ENCODE measurements around the gene KRTAP10-1. TPM values are rescaled to one million over a fixed set of nuclear protein-coding genes. Genes with fewer than 3 reads are reported as not detected.

KRTAP10-1 gene
- total and polyA plus RNA-seq, 2 donors from 2014 or later = not detected

DNA sequence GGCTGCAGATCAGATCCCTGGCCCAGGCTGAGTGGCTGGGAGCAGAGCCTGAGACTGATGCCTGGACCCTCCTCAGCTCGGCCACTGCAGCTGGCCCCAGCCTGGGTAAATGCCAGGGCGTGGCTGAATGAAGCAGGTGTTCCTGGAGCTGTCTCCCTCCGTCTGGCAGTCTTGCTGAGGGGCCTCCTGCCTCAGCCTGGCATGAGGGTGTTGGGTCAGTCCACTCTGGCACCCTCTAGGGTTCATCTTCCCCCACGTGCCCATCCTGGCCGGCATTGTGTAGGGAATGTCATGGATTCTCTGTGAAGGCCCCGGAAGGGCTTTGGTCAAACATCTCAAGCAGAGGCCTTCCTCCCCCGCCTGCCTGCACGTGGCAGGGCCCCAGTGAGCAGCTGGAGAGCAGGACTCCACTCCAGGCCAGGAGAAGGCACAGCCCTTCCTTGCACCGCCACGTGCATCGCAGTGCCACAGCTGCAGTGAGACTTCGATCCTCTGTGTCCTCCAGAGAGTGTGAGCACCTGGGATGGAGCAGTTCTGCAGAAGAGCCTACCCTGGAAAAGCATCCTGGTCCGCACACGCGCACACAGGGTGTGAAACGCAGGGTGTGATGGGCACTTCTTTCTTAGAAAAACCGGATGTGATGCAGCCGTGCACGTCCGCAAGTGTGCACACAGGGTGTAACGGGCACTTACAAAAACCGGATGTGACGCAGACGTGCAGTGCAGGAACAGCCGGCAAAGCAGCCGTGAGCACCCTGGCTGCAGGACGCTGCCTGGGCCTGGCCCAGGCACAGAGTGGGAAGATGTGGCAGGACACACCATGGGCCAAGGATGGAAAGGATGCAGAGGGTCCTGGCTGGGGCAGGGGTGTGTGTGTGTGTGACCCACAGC is 28.9 kb upstream of the KRTAP10-1 start:
- no peaks in the 10 kb centered on the region for H3K36me3 ChIP-seq (ENCODE audit: control insufficient read depth in 2 of 3, insufficient read depth in 3 of 3, low read length in 3 of 3)
- no peak overlapping the region for H3K9ac ChIP-seq (ENCODE audit: low read length in 3 of 3)
- H3K27me3 ChIP-seq (ENCODE audit: control insufficient read depth, insufficient read depth, low read length) = no peaks in the 10 kb centered on the region
- peak in 1 of 5 donors; percentile 43 for DNase-seq
- H3K4me1 ChIP-seq (ENCODE audit: control insufficient read depth in 2 of 3, insufficient read depth in 2 of 3, low read depth in 1 of 3, low read length in 3 of 3) = no peaks in the 10 kb centered on the region
- TF ChIP-seq, protein P1, sequence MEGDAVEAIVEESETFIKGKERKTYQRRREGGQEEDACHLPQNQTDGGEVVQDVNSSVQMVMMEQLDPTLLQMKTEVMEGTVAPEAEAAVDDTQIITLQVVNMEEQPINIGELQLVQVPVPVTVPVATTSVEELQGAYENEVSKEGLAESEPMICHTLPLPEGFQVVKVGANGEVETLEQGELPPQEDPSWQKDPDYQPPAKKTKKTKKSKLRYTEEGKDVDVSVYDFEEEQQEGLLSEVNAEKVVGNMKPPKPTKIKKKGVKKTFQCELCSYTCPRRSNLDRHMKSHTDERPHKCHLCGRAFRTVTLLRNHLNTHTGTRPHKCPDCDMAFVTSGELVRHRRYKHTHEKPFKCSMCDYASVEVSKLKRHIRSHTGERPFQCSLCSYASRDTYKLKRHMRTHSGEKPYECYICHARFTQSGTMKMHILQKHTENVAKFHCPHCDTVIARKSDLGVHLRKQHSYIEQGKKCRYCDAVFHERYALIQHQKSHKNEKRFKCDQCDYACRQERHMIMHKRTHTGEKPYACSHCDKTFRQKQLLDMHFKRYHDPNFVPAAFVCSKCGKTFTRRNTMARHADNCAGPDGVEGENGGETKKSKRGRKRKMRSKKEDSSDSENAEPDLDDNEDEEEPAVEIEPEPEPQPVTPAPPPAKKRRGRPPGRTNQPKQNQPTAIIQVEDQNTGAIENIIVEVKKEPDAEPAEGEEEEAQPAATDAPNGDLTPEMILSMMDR (IDR thresholded peaks at IDR 0.05; ENCODE audit: borderline replicate concordance, extremely low read depth, insufficient read depth) = no peak
- no peaks in the 10 kb centered on the region for H3K9me3 ChIP-seq (ENCODE audit: control insufficient read depth in 2 of 3, insufficient read depth in 1 of 3, low read length in 3 of 3)
- intact Hi-C loops (cut with DNase I) = no loop called here
- FAIRE-seq = no peak
- H3K4me3 ChIP-seq (ENCODE audit: low read length in 3 of 3) = no peak overlapping the region
- H3K27ac ChIP-seq (ENCODE audit: low read depth in 2 of 2, low read length in 2 of 2) = no peak overlapping the region

- no peak overlapping the region for H3K4me3 ChIP-seq (ENCODE audit: low read length in 3 of 3)
- peak in 1 of 5 donors; percentile 60 for DNase-seq
Observed at GRCh38 chr21:44568261-44568660, 28.3 kb upstream of the KRTAP10-1 start.

DNA sequence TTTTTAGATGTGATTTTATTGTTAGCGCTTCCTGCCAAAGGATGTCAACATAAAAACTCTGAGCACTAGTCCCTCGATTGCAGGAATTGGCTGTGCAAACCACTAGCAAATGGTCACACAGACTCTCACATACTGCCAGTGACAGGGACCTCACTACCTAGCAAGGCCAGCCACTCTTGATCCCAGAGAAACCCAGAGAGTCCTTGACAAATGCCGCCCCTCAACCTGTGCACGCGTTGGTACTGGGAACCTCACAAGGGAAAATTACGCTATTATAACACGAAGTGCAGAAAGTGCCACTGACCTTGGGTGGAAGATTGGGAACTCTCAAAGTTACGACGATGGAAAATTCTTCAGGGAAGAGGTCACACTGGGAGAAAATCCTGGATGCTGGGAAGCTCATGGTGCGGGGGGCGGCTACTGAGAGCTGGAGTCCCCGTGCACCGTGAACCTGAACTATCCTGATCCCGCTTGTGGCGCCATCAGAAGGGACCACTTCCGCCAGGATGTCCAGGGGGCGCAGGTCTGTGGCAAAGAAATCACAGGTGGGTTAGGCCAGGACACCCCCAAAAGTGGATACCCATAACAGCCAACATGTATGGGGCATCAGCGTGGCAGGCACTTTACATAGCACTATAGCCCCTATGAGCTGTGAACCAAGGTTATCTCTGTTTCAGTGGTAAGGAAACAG is 27.6 kb upstream of the KRTAP10-1 start:
- Histone ChIP-seq H3K9me3 (ENCODE audit: control insufficient read depth in 2 of 3, insufficient read depth in 1 of 3, low read length in 3 of 3) (no peaks in the 10 kb centered on the region), H3K4me1 (ENCODE audit: control insufficient read depth in 2 of 3, insufficient read depth in 2 of 3, low read depth in 1 of 3, low read length in 3 of 3) (no peaks in the 10 kb centered on the region), H3K27me3 (ENCODE audit: control insufficient read depth, insufficient read depth, low read length) (no peaks in the 10 kb centered on the region), H3K9ac (ENCODE audit: low read length in 3 of 3) (no peak overlapping the region), H3K36me3 (ENCODE audit: control insufficient read depth in 2 of 3, insufficient read depth in 3 of 3, low read length in 3 of 3) (no peaks in the 10 kb centered on the region), H3K4me3 (ENCODE audit: low read length in 3 of 3) (no peak overlapping the region), H3K27ac (ENCODE audit: low read depth in 2 of 2, low read length in 2 of 2) (no peak overlapping the region)
- TF ChIP-seq, protein P1 (IDR thresholded peaks at IDR 0.05; ENCODE audit: borderline replicate concordance, extremely low read depth, insufficient read depth) = no peak
- intact Hi-C loops (cut with DNase I) = no loop called here
- DNase-seq (peak in 1 of 5 donors; percentile 23), FAIRE-seq (no peak)

More at GRCh38 chr21:44568261-44568660, 28.3 kb upstream of the KRTAP10-1 start:
- intact Hi-C loops (cut with DNase I) = no loop called here
- H3K27ac ChIP-seq (ENCODE audit: low read depth in 2 of 2, low read length in 2 of 2) = no peak overlapping the region
- H3K9ac ChIP-seq (ENCODE audit: low read length in 3 of 3) = no peak overlapping the region
- TF ChIP-seq, protein P1 (IDR thresholded peaks at IDR 0.05; ENCODE audit: borderline replicate concordance, extremely low read depth, insufficient read depth) = no peak
- no peaks in the 10 kb centered on the region for H3K4me1 ChIP-seq (ENCODE audit: control insufficient read depth in 2 of 3, insufficient read depth in 2 of 3, low read depth in 1 of 3, low read length in 3 of 3)
- FAIRE-seq = no peak
- no peaks in the 10 kb centered on the region for H3K9me3 ChIP-seq (ENCODE audit: control insufficient read depth in 2 of 3, insufficient read depth in 1 of 3, low read length in 3 of 3)
- H3K27me3 ChIP-seq (ENCODE audit: control insufficient read depth, insufficient read depth, low read length) = no peaks in the 10 kb centered on the region
- H3K36me3 ChIP-seq (ENCODE audit: control insufficient read depth in 2 of 3, insufficient read depth in 3 of 3, low read length in 3 of 3) = no peaks in the 10 kb centered on the region

Measured in kidney (tissue), 14 donors.